ES-I3 (cell line): ENCODE measurements around the gene ARMH1.

Experiments used
- H3K36me3 ChIP-seq: 2 replicates; pipeline ENCODE4 v1.6.1; 2013; ENCODE audit warnings: mild to moderate bottlenecking, low read length, control low read depth, moderate library complexity; ENCODE audit not compliant: insufficient read depth
- H3K4me1 ChIP-seq: 2 replicates; pipeline ENCODE4 v1.6.1; 2013; ENCODE audit warnings: mild to moderate bottlenecking, control low read depth, low read length; ENCODE audit not compliant: insufficient read depth
- H3K9ac ChIP-seq: 2 replicates; pipeline ENCODE4 v1.6.1; 2013; ENCODE audit warnings: low read depth, mild to moderate bottlenecking, low read length, moderate library complexity
- H3K9me3 ChIP-seq: 2 replicates; pipeline ENCODE4 v1.6.1; 2013; ENCODE audit warnings: mild to moderate bottlenecking, low read length, moderate library complexity; ENCODE audit not compliant: control insufficient read depth, insufficient read depth

The ARMH1 gene

DNA sequence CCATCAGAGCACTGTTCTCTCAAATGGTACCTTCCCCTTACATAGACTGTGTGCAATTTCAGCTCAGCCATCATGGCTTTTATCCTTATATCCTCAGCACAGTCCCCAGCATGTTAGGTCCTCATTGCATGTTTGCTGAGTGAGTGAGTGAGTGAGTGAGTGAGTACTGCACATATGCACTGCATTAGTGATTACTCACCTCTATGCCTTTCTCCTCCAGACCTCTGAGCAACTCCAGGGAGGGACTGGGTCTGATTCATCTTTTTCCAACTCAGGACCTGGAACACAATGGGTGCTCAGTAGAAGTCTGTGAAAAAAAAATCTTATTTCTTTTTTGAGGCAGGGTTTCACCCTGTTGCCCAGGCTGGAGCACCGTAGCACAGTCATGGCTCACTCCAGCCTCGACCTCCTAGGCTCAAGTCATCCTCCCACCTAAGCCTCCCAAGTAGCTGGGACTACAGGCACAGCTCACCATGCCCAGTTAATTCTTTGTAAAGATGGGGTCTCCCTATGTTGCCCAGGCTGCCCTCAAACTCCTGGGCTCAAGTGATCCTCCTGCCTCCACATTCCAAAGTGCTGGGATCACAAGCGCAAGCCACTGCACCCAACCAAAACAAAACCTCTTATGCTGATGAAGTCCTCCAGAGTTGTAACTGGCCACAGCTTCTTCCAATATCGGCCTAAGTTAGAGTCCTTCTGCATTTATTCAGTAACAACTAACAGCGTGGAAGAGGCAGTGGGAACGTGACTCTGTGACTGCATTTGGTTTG, 32.8 kb downstream of the ARMH1 start:
- Histone ChIP-seq H3K4me1 (no peaks in the 10 kb centered on the region; the same call in 1 of the 2 replicates), H3K9me3 (no peaks in the 10 kb centered on the region), H3K9ac (no peak overlapping the region), H3K36me3 (no peaks in the 10 kb centered on the region)

DNA sequence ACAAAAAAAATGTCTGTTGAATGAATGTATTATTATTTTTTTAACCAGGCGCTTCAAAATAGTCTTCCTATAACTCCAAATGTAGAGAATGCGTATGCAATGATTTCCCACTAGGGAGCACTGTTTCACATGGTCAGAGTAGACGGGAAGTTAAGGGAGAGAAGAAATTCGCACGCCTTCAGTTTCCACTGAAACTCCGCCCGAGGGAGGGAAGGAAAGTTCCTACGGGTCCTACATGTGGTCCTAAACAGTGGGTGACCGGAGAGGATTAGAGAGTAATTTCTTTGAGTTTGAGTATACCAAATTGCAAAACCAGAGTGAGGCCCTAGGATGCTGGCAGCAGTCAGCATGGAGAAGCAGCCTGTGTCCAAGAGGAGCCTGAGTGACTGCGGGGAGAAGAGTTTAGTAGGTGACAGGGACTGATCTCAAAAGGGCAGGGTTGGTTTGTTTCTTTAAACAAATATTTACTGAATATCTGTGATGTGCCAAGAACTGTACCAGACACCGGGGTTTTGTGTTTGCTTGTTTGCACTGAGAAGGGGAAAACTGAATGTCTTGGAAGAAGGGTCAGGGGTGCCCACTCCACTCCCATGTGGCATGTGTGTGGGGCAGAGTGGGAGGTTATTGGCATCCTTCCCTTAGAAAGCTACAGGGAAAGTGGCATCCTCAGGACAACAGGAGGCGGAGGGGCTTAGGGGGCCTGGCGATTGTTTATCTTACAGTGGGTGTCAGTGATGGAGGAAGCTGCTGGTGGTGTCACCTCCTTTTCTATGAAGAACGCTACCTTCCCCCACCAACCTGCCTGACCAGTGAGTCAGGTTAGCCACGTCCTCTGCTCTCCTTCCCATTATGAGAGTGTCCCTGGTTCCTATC, 33.7 kb downstream of the ARMH1 start:
- Histone ChIP-seq H3K9me3 (no peaks in the 10 kb centered on the region), H3K4me1 (no peaks in the 10 kb centered on the region), H3K36me3 (no peaks in the 10 kb centered on the region), H3K9ac (no peak overlapping the region)

- H3K4me1 ChIP-seq: 0 out of 2 replicates have a peak, but pooled peaks cover 3% of the 10 kb centered on the region
- no peak overlapping the region for H3K9ac ChIP-seq
- no peaks in the 10 kb centered on the region for H3K36me3 ChIP-seq
- no peaks in the 10 kb centered on the region for H3K9me3 ChIP-seq
Measured at GRCh38 chr1:44713321-44713781, 38.8 kb downstream of the ARMH1 start.

DNA sequence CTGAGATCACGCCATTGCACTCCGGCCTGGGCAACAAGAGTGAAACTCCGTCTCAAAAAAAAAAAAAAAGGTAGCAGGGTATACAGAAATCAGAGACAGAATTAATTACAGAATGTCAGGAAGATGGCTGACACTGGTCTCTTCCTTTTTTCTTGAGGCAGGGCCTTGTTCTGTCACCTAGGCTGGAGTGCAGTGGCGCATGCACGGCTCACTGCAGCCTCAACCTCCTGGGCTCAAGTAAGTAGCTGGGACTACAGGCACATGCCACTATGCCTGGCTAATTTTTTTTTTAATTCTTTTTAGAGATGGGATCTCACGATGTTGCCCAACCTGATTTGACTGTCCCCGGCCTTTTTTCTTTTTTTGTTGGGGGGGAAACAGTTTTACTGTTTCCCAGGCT, 40.0 kb downstream of the ARMH1 start:
- H3K4me1 ChIP-seq: 0 out of 2 replicates have a peak, but pooled peaks cover 3% of the 10 kb centered on the region
- no peaks in the 10 kb centered on the region for H3K9me3 ChIP-seq
- H3K9ac ChIP-seq: no peak overlapping the region
- no peaks in the 10 kb centered on the region for H3K36me3 ChIP-seq

GRCh38 chr1:44714944-44715571, 40.5 kb downstream of the ARMH1 start:
- no peaks in the 10 kb centered on the region for H3K36me3 ChIP-seq
- no peak overlapping the region for H3K9ac ChIP-seq
- H3K4me1 ChIP-seq: 0 out of 2 replicates have a peak, but pooled peaks cover 3% of the 10 kb centered on the region
- H3K9me3 ChIP-seq: no peaks in the 10 kb centered on the region

GRCh38 chr1:44717156-44717555, 42.6 kb downstream of the ARMH1 start:
- H3K9ac ChIP-seq: no peak overlapping the region
- H3K36me3 ChIP-seq: no peaks in the 10 kb centered on the region
- 0 out of 2 replicates have a peak, but pooled peaks cover 3% of the 10 kb centered on the region for H3K4me1 ChIP-seq
- no peaks in the 10 kb centered on the region for H3K9me3 ChIP-seq

DNA sequence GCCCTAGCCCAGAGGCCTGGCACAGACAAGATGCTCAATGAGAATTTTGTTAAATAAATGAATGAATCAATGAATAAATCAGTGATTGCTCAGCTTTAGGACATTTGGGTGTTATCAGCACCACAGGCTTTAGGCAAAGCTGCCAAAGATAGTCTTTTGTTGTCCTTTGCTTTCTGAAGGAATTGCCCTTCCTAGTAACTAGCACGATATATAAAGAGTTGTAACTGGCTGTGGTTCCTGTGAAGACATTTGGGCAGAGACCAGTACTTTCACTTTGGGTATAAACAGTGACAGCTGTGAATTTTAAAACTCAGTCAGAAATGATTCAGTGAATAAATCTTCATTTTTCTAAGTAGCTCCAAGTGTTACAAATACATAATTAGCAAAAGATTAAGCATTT, 43.1 kb downstream of the ARMH1 start:
- Histone ChIP-seq H3K4me1 (0 out of 2 replicates have a peak, but pooled peaks cover 3% of the 10 kb centered on the region), H3K9ac (no peak overlapping the region), H3K36me3 (no peaks in the 10 kb centered on the region), H3K9me3 (no peaks in the 10 kb centered on the region)

DNA sequence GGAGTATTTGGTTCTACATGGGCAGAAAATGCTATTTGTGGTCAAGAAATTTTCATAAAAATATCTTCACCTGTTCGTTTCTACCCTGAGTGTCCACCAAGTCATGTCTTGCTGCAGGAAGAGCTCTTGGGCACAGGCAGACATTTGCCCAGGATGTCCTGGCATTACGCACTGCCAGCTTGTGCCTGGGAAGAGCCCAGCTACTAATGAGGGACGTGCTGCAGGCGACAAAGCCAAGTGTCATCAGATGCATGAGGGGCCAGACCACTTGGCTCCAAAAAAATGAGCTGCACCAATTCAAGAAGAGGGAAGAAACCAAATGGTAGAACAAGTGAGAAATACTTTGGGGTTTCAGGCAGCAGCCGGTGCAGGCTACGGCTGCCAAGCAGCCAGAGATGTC, 43.6 kb downstream of the ARMH1 start:
- H3K9ac ChIP-seq: no peak overlapping the region
- H3K9me3 ChIP-seq: no peaks in the 10 kb centered on the region
- no peaks in the 10 kb centered on the region for H3K36me3 ChIP-seq
- 0 out of 2 replicates have a peak, but pooled peaks cover 3% of the 10 kb centered on the region for H3K4me1 ChIP-seq

GRCh38 chr1:44719318-44719717, 44.8 kb downstream of the ARMH1 start:
- Histone ChIP-seq H3K9me3 (no peaks in the 10 kb centered on the region), H3K9ac (no peak overlapping the region), H3K4me1 (0 out of 2 replicates have a peak, but pooled peaks cover 3% of the 10 kb centered on the region), H3K36me3 (no peaks in the 10 kb centered on the region)

DNA sequence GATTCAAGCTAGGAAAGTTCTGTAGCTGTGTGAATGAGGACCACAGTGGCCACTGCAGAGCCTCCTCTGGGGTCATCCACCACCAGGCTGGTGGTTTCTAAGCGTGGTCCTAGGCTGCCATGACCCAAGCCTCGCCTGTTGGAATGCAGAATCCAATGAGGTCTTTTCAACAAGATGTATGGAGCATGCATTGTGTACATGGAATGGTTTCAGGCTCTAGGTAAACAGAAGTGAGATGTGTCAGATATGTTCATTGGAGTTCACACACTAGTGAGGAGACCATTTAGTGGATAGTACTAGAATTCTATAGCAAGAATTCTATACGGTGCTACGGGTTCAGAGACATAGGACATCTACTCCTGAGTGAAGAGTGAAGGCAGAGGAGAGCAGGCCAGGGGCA, 45.8 kb downstream of the ARMH1 start:
- H3K9me3 ChIP-seq: no peaks in the 10 kb centered on the region
- H3K36me3 ChIP-seq: no peaks in the 10 kb centered on the region
- no peak overlapping the region for H3K9ac ChIP-seq
- H3K4me1 ChIP-seq: 0 out of 2 replicates have a peak, but pooled peaks cover under 1% of the 10 kb centered on the region

GRCh38 chr1:44721485-44722361, 47.2 kb downstream of the ARMH1 start:
- Histone ChIP-seq H3K9me3 (no peaks in the 10 kb centered on the region), H3K4me1 (no peaks in the 10 kb centered on the region), H3K9ac (peak overlapping the region; percentile 9; the same call in 1 of the 2 replicates), H3K36me3 (no peaks in the 10 kb centered on the region)

DNA sequence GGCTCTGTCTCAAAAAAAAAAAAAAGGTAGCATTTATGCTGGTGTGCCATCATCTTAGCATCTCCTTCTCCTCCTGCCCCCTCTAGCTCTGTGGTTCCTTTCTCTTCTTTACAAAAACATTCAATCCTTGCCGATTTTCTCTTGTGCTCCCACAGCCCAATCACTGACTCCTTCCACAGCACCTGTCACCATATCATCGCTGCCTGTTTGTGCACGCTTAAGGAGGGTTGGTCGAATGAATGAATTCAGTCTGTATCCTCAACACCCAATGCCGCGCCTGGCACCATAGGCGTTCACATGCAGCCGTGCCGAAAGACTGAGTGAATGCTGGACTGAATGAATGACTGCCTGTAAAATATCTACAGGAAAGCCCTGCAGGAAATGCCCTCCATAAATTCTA, 48.5 kb downstream of the ARMH1 start:
- Histone ChIP-seq H3K4me1 (no peaks in the 10 kb centered on the region), H3K9me3 (no peaks in the 10 kb centered on the region), H3K9ac (no peak overlapping the region), H3K36me3 (no peaks in the 10 kb centered on the region)

GRCh38 chr1:44723496-44724295, 49.2 kb downstream of the ARMH1 start:
- no peaks in the 10 kb centered on the region for H3K36me3 ChIP-seq
- no peaks in the 10 kb centered on the region for H3K4me1 ChIP-seq
- no peaks in the 10 kb centered on the region for H3K9me3 ChIP-seq
- H3K9ac ChIP-seq: no peak overlapping the region
